Hepatocyte (in vitro differentiated cells): ENCODE data around the gene CPNE6. TPM values are rescaled to one million over a fixed set of nuclear protein-coding genes. Genes with fewer than 3 reads are reported as not detected.

Experiments
- DNase-seq: peaks from one replicate; pipeline ENCODE4 v3.0.0-alpha.2; 2016; ENCODE audit warnings: low spot score
- H2AFZ ChIP-seq: fragments of 200-600 bp; sonication (generic); 2 replicates; pipeline ENCODE4 v1.6.0; 2016; ENCODE audit warnings: antibody characterized with exemption, mild to moderate bottlenecking
- H3K27ac ChIP-seq: fragments of 200-600 bp; sonication (generic); 2 replicates; pipeline ENCODE4 v1.5.1; 2016; ENCODE audit warnings: mild to moderate bottlenecking
- H3K27me3 ChIP-seq: fragments of 200-600 bp; sonication (generic); 2 replicates; pipeline ENCODE4 v1.6.1; 2016
- H3K36me3 ChIP-seq: fragments of 200-600 bp; sonication (generic); replicated peaks from 2 replicates; pipeline ENCODE4 v1.5.1; 2016; ENCODE audit warnings: low read depth; ENCODE audit not compliant: insufficient read depth
- H3K4me1 ChIP-seq: fragments of 200-600 bp; sonication (generic); 2 replicates; pipeline ENCODE4 v1.5.1; 2016; ENCODE audit warnings: mild to moderate bottlenecking, moderate library complexity; ENCODE audit not compliant: insufficient read depth
- H3K4me2 ChIP-seq: fragments of 200-600 bp; sonication (generic); 2 replicates; pipeline ENCODE4 v1.6.0; 2016
- H3K4me3 ChIP-seq: fragments of 200-600 bp; sonication (generic); 2 replicates; pipeline ENCODE4 v1.5.1; 2016; ENCODE audit warnings: mild to moderate bottlenecking
- H3K79me2 ChIP-seq: fragments of 200-600 bp; sonication (generic); 2 replicates; pipeline ENCODE4 v1.6.0; 2017; ENCODE audit warnings: mild to moderate bottlenecking
- H3K9me2 ChIP-seq: fragments of 200-600 bp; sonication (generic); replicated peaks from 2 replicates; pipeline ENCODE4 v1.6.0; 2017; ENCODE audit warnings: mild to moderate bottlenecking; ENCODE audit not compliant: insufficient read depth
- H3K9me3 ChIP-seq: fragments of 200-600 bp; sonication (generic); 2 replicates; pipeline ENCODE4 v1.5.1; 2016; ENCODE audit warnings: low read depth, mild to moderate bottlenecking
- H4K20me1 ChIP-seq: fragments of 200-600 bp; sonication (generic); 2 replicates; pipeline ENCODE4 v1.6.0; 2016; ENCODE audit warnings: mild to moderate bottlenecking; ENCODE audit not compliant: insufficient read depth, poor library complexity, severe bottlenecking
- CTCF ChIP-seq: fragments of 200-600 bp; sonication (generic); IDR thresholded peaks from 2 replicates; pipeline ENCODE4 v1.5.1; 2016; ENCODE audit warnings: antibody characterized with exemption, mild to moderate bottlenecking; ENCODE audit not compliant: poor library complexity
- EZH2 ChIP-seq: fragments of 200-600 bp; sonication (generic); IDR thresholded peaks from 2 replicates; pipeline ENCODE4 v1.6.1; 2016; ENCODE audit warnings: antibody characterized with exemption, mild to moderate bottlenecking, borderline replicate concordance
- EZH2phosphoT487 ChIP-seq: fragments of 200-600 bp; sonication (generic); IDR thresholded peaks from one replicate; pipeline ENCODE4 v1.6.1; 2018; ENCODE audit warnings: antibody characterized with exemption, mild to moderate bottlenecking, low read depth, moderate library complexity; ENCODE audit not compliant: unreplicated experiment, severe bottlenecking
- WGBS: methylation state at CpG from one replicate; pipeline ENCODE4 v1.1.6; 2016; ENCODE audit warnings: low lambda C conversion rate; ENCODE audit errors: missing lambda C conversion rate; 5-methylcytosine and 5-hydroxymethylcytosine counted together
- polyA plus RNA-seq: library from polyadenylated mRNA; unstranded; fragments of >200 nt; fragmentation: Nextera tagmentation; extraction: Ambion mirVana; gene quantifications from 2 replicates; pipeline ENCODE4 v1.2.1, GENCODE V29; 2016
- total RNA-seq: library from RNA; depleted of rRNA; stranded (reverse); fragments of >200 nt; gene quantifications from 2 replicates; pipeline ENCODE4 v1.2.3, GENCODE V29; 2014

CPNE6 gene
- total and polyA plus RNA-seq, 2 experiments from 2014 or later, result not detected

GRCh38 chr14:24067133-24068082 is 4.0 kb upstream of the CPNE6 start:
- Histone ChIP-seq H3K4me2 (peak overlapping the region; percentile 23), H3K36me3 (no peaks in the 10 kb centered on the region), H3K27ac (peak overlapping the region; percentile 72), H3K9me2 (no peaks in the 10 kb centered on the region), H3K9me3 (no peaks in the 10 kb centered on the region), H4K20me1 (no peaks in the 10 kb centered on the region), H3K27me3 (peaks cover 3% of the 10 kb centered on the region), H3K79me2 (no peaks in the 10 kb centered on the region), H3K4me3 (no peak overlapping the region), H2AFZ (no peak overlapping the region), H3K4me1 (peaks cover 4% of the 10 kb centered on the region)
- 79% methylated on average over 12 of the region's 12 CpGs for WGBS
- no peak for TF ChIP-seq EZH2
- no peak for TF ChIP-seq EZH2phosphoT487
- no peak for TF ChIP-seq CTCF
- peak; percentile 33 for DNase-seq

- no peak overlapping the region for H3K4me2 ChIP-seq
- no peak overlapping the region for H2AFZ ChIP-seq
- H3K79me2 ChIP-seq, result no peaks in the 10 kb centered on the region
- peaks cover 4% of the 10 kb centered on the region for H3K4me1 ChIP-seq
- H3K36me3 ChIP-seq, result no peaks in the 10 kb centered on the region
- peaks cover 3% of the 10 kb centered on the region for H3K27me3 ChIP-seq
- DNase-seq, result no peak
- H3K9me2 ChIP-seq, result no peaks in the 10 kb centered on the region
- 86% methylated on average over 9 of the region's 10 CpGs for WGBS
- H3K4me3 ChIP-seq, result no peak overlapping the region
- no peaks in the 10 kb centered on the region for H3K9me3 ChIP-seq
- H4K20me1 ChIP-seq, result no peaks in the 10 kb centered on the region
- no peak overlapping the region for H3K27ac ChIP-seq
- TF ChIP-seq EZH2, result no peak
- TF ChIP-seq CTCF, result no peak
- TF ChIP-seq EZH2phosphoT487, result no peak
Observed at GRCh38 chr14:24068711-24069410, 2.5 kb upstream of the CPNE6 start.

GRCh38 chr14:24069411-24069735 is 2.0 kb upstream of the CPNE6 start:
- no peak overlapping the region for H3K4me2 ChIP-seq
- H3K79me2 ChIP-seq, result no peaks in the 10 kb centered on the region
- H3K4me3 ChIP-seq, result no peak overlapping the region
- no peaks in the 10 kb centered on the region for H3K36me3 ChIP-seq
- TF ChIP-seq CTCF (no peak), EZH2 (no peak)
- H4K20me1 ChIP-seq, result no peaks in the 10 kb centered on the region
- no peaks in the 10 kb centered on the region for H3K9me3 ChIP-seq
- no peak overlapping the region for H2AFZ ChIP-seq
- H3K9me2 ChIP-seq, result no peaks in the 10 kb centered on the region
- WGBS, result 94% methylated on average over 6 of the region's 6 CpGs
- H3K27ac ChIP-seq, result no peak overlapping the region
- H3K27me3 ChIP-seq, result peaks cover 3% of the 10 kb centered on the region
- no peak for DNase-seq
- H3K4me1 ChIP-seq, result peaks cover 4% of the 10 kb centered on the region
